Mononuclear cell (primary cell): ENCODE data around the gene ARID1B. TPM values are rescaled to one million over a fixed set of nuclear protein-coding genes. Genes with fewer than 3 reads are reported as not detected.

Experiments used
- H3K27me3 ChIP-seq: 2 replicates; pipeline ENCODE4 v1.6.0; 2011; ENCODE audit warnings: low read length, control low read depth; ENCODE audit not compliant: insufficient read depth
- H3K4me1 ChIP-seq: 2 replicates; pipeline ENCODE4 v1.5.1; 2011; ENCODE audit warnings: mild to moderate bottlenecking, low read length, control low read depth; ENCODE audit not compliant: insufficient read depth
- H3K4me3 ChIP-seq: 2 replicates; pipeline ENCODE4 v1.5.1; 2011; ENCODE audit warnings: mild to moderate bottlenecking, low read length, moderate library complexity
- H3K9me3 ChIP-seq: 2 replicates; pipeline ENCODE4 v1.5.1; 2011; ENCODE audit warnings: low read depth, mild to moderate bottlenecking, control low read depth, low read length
- total RNA-seq: library from RNA; depleted of rRNA; stranded (reverse); fragments of >200 nt; gene quantifications from one replicate; pipeline ENCODE4 v1.2.3, GENCODE V29; 2012

ARID1B gene
- total RNA-seq, 1 donor, result 107 TPM

DNA sequence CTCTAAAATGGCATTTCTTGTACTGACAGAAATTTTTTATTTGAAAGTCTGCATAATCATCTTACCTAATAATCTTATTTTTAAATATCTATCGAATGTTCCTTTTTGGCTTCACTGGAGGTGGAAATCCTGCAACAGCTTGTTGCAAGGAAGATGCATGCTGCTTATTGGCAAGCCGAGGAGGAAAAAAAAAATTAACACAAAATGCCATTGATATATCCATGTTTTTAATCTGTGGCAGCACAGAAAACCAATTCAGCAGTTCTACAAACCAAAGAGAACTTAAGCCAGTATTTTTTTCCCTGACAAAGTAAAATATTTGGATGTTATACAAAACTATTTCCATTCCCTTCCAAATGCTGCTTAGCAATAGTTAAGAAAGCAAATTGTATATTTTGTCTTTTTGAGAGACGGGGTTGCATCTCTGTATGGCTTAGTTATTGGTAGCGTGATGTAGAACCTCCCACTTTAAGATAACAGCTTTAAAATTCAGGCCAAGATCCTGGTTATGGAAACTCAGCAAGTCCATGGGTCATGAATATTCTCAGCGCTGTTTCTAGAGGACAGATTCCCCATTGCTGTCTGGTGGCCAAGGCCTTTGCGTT is 314.8 kb downstream of the ARID1B start:
- Histone ChIP-seq H3K4me3 (no peak overlapping the region), H3K9me3 (no peaks in the 10 kb centered on the region), H3K4me1 (no peaks in the 10 kb centered on the region), H3K27me3 (no peaks in the 10 kb centered on the region)

DNA sequence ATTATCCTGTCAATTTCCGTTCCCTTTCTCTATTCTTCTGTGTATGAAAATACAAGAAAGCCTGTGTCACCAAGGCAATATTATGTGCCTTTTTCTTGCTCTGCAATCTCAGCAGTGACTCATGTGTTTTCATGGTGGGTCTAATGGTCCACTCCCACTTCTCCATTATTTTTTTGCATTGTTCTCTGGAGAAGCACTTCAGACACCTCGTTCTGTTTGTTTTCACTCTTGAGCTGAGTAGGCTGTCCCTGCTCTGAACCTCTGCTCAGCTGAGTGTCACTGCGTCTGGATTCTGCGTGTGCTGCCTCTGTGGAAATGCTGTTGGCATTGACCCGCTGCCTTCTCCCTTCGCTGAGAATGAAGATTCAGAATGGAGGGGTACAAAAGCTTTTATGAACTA is 315.6 kb downstream of the ARID1B start:
- Histone ChIP-seq H3K27me3 (no peaks in the 10 kb centered on the region), H3K9me3 (no peaks in the 10 kb centered on the region), H3K4me1 (no peaks in the 10 kb centered on the region), H3K4me3 (no peak overlapping the region)

DNA sequence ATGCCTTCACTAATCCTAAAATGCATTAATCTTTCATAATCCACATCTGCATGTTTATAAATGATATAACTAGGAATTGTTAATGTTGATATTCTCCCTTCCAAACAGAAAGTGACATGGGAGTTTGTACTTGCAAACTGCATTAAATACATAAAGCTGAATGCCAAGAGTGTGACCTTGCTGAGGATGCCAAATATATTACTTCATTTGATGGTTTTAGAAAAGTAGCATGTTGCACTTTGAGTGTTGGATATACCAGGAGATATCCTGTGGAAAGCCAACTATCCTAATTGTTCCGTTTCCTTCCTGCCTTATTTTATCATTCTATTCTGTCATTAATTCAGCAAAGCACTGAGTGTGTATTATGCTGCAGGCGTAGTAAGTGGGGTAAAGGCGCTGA is 316.4 kb downstream of the ARID1B start:
- Histone ChIP-seq H3K4me3 (no peak overlapping the region), H3K4me1 (no peaks in the 10 kb centered on the region), H3K9me3 (no peaks in the 10 kb centered on the region), H3K27me3 (no peaks in the 10 kb centered on the region)

DNA sequence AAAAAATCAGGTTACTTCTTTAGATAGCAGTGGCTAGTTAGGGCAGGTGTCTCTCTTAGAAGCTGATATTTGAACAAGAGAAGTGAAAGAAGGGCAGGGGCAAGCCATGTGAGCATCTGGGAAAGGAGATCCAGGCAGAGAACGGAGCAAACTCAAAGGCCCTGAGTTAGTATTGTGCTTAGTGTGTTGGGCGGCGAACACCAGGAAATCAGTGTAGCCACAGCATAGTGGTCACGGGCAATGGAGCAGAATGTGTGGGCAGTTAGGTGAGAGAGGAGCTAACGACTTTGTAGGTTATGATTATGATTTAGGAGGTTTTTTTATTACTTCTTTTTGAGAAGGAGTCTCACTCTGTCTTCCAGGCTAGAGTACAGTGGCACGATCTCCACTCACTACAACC is 316.9 kb downstream of the ARID1B start:
- H3K27me3 ChIP-seq, result no peaks in the 10 kb centered on the region
- peaks cover 2% of the 10 kb centered on the region for H3K4me1 ChIP-seq
- H3K4me3 ChIP-seq, result no peak overlapping the region
- H3K9me3 ChIP-seq, result no peaks in the 10 kb centered on the region

DNA sequence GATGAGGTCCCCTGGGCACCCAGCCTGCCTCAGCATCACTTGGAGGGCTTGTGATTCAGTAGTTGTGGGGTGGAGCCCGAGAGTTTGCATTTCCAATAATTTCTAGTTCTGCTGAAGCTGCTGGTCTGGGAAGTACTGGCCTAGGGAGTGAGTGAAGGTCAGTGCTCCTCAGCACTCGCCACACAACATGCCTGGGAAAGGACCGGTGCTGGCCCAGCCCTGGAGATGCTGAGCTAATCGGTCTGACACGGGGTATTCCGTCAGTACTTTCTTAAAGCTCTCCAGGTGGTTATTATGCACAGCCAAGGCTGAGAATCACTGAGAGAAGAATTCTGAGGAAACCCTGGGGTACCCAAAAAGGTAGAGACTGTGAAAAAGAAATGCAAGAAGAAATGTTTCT is 317.9 kb downstream of the ARID1B start:
- no peak overlapping the region for H3K4me3 ChIP-seq
- no peaks in the 10 kb centered on the region for H3K9me3 ChIP-seq
- peaks cover 13% of the 10 kb centered on the region for H3K4me1 ChIP-seq
- no peaks in the 10 kb centered on the region for H3K27me3 ChIP-seq

DNA sequence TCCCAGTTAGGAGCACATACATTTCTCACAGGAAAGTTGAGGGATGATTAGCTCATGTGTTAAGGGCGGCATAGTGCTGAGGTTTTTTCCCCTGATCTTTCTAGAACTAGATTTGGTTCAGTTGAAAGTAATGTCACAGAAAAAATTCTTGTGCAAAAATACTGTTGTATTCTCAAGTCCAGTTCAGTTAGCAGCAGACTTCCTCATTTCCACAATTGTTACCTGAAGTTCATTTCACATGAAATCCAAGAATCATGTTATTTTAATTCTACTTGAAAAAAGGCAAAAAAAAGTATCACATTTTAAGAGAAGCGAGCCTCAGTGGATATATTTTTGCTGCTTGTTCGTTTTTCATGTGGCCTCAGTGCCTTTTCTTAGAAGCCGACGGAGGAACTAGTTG is 318.4 kb downstream of the ARID1B start:
- Histone ChIP-seq H3K4me3 (no peak overlapping the region), H3K4me1 (peaks cover 17% of the 10 kb centered on the region), H3K27me3 (no peaks in the 10 kb centered on the region), H3K9me3 (no peaks in the 10 kb centered on the region)

DNA sequence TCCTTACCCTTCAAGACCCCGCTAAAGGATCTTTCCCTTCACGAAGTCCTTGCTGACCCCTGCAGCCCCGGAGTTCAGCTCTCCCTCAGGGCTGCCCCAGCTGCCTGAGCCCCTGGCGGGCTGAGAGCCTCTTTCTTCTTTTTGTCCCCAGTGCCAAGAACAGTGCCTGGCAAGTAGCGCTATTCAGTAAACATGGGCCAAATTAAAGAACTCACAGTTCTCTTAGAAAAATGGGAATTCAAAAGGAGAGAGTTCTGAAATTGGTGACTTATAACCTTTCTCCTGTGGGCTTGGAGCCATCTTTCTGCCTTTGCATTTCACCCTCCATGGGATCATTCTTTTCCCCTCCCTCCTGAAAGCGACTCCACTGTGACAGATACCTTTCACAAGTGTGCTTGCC is 318.9 kb downstream of the ARID1B start:
- Histone ChIP-seq H3K27me3 (no peaks in the 10 kb centered on the region), H3K4me1 (peaks cover 22% of the 10 kb centered on the region), H3K9me3 (no peaks in the 10 kb centered on the region), H3K4me3 (no peak overlapping the region)

DNA sequence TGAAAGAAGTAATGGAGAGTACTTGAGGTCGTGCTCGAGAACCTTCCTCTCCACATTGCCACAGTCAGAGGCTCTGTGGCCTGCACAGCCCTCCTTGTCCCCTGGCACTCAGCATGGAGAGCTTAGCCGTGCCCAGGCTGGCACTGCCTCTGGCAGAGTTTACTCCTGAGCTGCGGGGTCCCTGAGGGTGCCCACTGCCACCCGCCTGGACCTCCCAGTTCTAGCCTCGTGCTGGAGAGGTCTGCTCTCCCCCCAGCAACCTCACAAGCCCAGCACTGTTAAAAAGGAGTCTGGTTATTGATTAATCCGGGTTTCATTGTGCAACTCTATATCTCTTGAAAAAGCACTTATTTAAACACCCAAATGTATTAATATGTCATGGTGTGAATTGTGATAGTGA is 319.3 kb downstream of the ARID1B start:
- Histone ChIP-seq H3K4me1 (peaks cover 24% of the 10 kb centered on the region), H3K27me3 (no peaks in the 10 kb centered on the region), H3K9me3 (no peaks in the 10 kb centered on the region), H3K4me3 (no peak overlapping the region)

DNA sequence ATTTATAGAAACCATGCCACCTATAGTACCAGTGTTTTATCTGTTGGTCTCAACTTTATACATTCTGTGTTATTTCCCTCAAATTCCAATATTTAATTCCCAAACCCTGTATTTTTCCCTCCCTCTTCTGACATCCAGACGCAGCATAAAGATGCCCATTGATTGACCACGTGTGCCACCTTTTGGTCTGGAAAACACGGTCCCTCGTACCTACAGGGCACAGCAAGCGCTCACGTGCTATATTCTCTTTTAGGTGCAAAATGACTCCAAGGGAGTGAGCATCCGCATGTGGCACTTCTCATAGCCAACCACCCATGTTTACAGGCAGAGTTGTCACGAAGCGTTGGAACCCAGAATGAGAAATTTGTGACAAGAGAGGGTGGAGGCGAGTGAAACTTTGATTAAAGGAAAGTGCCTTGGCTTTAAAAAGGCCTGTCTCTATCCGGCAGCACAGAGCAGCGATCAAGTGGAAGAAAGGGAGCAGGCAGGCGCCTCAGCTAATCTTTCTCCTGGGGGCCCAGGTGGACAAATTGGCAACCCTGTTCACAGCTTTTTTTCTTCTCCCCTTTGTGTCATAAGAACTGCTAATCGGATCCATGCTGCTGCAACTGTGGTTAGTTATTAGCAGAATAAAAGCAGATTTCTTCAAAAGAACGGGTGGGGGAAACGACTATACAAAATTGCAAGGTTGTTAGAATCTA is 320.2 kb downstream of the ARID1B start:
- no peaks in the 10 kb centered on the region for H3K9me3 ChIP-seq
- H3K4me1 ChIP-seq, result peaks cover 24% of the 10 kb centered on the region
- no peak overlapping the region for H3K4me3 ChIP-seq
- no peaks in the 10 kb centered on the region for H3K27me3 ChIP-seq

DNA sequence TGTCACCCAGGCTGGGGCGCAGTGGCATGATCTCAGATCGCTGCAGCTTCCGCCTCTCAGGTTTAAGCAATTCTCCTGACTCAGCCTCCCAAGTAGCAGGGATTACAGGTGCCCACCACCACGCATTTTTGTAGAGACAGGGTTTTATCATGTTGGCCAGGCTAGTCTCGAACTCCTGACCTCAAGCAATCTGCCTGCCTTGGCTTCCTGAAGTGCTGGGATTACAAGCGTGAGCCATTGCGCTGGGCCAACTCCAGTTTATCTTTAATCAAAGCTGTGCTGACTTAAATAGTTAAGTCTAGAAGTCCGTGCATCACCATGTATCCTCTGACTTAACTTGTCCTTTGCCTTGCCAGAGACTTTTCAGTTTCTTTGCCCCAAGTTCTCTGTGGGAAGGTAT is 321.8 kb downstream of the ARID1B start:
- no peak overlapping the region for H3K4me3 ChIP-seq
- no peaks in the 10 kb centered on the region for H3K27me3 ChIP-seq
- no peaks in the 10 kb centered on the region for H3K9me3 ChIP-seq
- H3K4me1 ChIP-seq, result peaks cover 24% of the 10 kb centered on the region

DNA sequence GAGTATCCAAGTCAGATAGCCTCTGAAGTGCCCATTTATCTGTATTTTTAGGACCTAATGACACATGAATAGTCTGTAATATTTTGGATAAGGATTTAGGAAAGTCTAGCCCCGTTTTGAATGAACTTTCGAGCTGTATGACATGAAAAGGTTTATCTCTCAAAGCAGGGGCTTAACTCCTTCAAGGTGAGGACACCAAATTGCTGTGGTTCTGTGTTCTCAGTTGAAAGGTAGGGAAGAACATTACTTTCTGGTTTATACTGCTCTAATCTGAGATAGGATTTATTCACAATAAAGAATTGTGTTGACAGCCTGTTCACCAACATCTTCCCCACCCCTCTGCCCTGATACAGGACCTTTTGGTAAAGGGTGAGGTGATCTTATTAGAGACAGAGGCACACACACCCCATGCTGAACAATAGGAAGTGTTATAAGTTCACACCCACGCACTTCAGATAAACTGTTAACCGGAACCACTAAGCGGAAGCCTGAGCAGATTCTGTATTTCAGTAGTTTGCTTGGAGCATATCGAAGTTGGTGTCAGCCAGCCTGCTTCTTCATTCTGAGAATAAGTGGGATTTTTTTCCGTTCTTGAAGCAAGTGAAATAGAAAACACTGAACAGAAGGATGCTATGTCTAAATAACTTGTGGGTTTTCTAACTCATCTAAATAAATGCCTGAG is 322.9 kb downstream of the ARID1B start:
- Histone ChIP-seq H3K4me3 (no peak overlapping the region), H3K9me3 (no peaks in the 10 kb centered on the region), H3K27me3 (no peaks in the 10 kb centered on the region), H3K4me1 (peaks cover 24% of the 10 kb centered on the region)

DNA sequence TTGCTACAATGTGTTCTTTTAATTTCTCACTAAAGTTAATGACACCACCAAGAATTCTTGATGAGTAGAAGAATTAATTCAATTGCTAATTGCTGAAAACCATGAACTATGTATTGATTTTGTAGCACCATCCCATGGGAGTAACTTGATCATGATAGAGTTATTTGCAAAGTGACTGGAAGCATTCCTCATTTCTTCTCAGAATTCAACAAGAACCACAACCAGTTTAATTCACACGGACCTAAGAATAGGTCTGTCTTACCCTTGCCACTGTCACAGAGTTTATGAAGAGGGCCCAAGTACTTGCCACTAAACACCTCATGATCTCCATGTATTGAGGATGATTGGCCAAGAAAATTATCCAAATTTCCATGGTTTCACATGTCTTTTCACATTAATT is 324.0 kb downstream of the ARID1B start:
- Histone ChIP-seq H3K27me3 (no peaks in the 10 kb centered on the region), H3K4me3 (no peak overlapping the region), H3K4me1 (peaks cover 24% of the 10 kb centered on the region), H3K9me3 (no peaks in the 10 kb centered on the region)

DNA sequence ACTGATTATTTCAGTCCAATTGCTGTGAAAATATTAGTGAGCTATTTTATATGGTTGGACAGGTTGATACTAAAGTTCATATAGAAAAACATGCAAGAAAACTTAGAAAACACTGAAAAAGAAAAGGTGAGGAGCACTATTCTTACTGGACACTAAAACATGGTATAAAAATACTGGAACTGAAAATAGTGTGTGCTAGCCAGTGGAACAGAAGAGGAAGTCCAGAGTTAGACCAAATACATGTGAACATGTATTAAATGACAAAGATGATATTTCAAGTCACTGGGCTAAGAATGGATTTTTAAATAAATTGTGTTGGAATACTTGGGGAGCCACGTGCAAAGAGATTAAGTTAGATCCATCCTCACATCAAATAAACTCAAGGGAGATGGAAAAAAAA is 327.6 kb downstream of the ARID1B start:
- H3K27me3 ChIP-seq, result no peaks in the 10 kb centered on the region
- H3K9me3 ChIP-seq, result no peaks in the 10 kb centered on the region
- peaks cover 15% of the 10 kb centered on the region for H3K4me1 ChIP-seq
- no peak overlapping the region for H3K4me3 ChIP-seq

DNA sequence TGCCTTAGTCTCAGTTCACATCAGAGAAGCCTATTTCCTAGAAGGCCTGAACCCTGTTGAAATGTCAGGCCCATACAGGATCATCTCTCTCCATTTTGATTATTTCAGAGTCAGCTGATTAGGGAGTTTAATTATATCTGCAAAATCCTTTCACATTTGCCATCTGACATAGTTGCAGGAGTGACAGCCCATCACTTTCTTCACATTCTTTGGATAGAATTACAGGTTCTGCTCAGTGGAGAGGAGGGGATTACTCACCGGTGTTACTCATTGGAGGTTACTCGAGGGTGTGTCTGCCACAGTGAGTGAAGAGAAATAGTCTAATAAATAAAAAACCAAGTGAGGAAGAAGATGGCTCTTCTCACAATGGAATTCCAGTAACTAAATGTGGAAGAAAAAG is 329.3 kb downstream of the ARID1B start:
- Histone ChIP-seq H3K4me1 (no peaks in the 10 kb centered on the region), H3K27me3 (no peaks in the 10 kb centered on the region), H3K9me3 (no peaks in the 10 kb centered on the region), H3K4me3 (no peak overlapping the region)

DNA sequence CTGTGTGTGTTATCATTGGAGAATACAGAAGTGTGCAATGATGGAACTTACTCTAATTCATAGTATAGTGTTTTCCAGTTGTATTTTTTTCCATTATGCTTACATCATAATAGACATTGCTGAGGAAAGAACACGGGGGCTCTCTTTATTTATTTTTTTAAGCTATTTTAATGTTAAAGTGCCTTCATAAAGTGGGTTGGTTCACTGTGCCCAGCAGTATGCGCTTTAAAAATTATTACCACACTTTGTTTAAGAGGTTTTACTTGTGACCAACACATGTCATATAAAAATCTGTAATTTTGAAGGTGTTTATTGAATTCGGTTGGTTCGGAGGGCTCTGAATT is 330.4 kb downstream of the ARID1B start:
- Histone ChIP-seq H3K9me3 (no peaks in the 10 kb centered on the region), H3K4me3 (no peak overlapping the region), H3K27me3 (no peaks in the 10 kb centered on the region), H3K4me1 (no peaks in the 10 kb centered on the region)
